Activated naive CD8-positive, alpha-beta T cell treated with anti-CD3 and anti-CD28 coated beads, Interleukin-2, amount 10 ng/mL, durations not matched to agents 7 days and 5 days (primary cell): ENCODE data around the gene KIF26B. TPM values are rescaled to one million over a fixed set of nuclear protein-coding genes. Genes with fewer than 3 reads are reported as not detected.
A peak's percentile ranks its signal among the peaks of the same experiment; 100 is the strongest.

Experiments used
- ATAC-seq: fragments of 150-1000 bp; cut with Tn5 transposase; one replicate; pipeline ENCODE4 v1.10.0; 2021; ENCODE audit warnings: low read depth, moderate library complexity
- POLR2A ChIA-PET: fragments of 350-600 bp; sonication (Branson Sonifier 250); formaldehyde crosslinking; loops from one replicate; lab custom pipeline; 2021; ENCODE audit warnings: antibody characterized with exemption; lab: Charles Lee
- DNase-seq: peaks from one replicate; pipeline ENCODE4 v3.0.0; 2021
- H3K27ac Mint-ChIP-seq: one replicate; pipeline ENCODE4 v1.8.0; 2022; ENCODE audit warnings: mild to moderate bottlenecking, mixed read lengths
- H3K27me3 Mint-ChIP-seq: one replicate; pipeline ENCODE4 v1.8.0; 2022; ENCODE audit warnings: mild to moderate bottlenecking, moderate library complexity, mixed read lengths
- H3K36me3 Mint-ChIP-seq: one replicate; pipeline ENCODE4 v1.8.0; 2021; ENCODE audit warnings: mild to moderate bottlenecking, mixed read lengths
- H3K4me1 Mint-ChIP-seq: one replicate; pipeline ENCODE4 v1.8.0; 2021; ENCODE audit warnings: mixed read lengths
- H3K4me3 Mint-ChIP-seq: one replicate; pipeline ENCODE4 v1.8.0; 2022; ENCODE audit warnings: mild to moderate bottlenecking, moderate library complexity, mixed read lengths
- H3K9me3 Mint-ChIP-seq: one replicate; pipeline ENCODE4 v1.8.0; 2021; ENCODE audit warnings: mixed read lengths
- total RNA-seq, 2 experiments: library from RNA; stranded (reverse); gene quantifications; one replicate each; pipeline ENCODE4 v1.2.3, GENCODE V29; 2021

KIF26B gene
- total RNA-seq, 2 experiments from 2014 or later: 0.14 TPM; not detected in 1

DNA sequence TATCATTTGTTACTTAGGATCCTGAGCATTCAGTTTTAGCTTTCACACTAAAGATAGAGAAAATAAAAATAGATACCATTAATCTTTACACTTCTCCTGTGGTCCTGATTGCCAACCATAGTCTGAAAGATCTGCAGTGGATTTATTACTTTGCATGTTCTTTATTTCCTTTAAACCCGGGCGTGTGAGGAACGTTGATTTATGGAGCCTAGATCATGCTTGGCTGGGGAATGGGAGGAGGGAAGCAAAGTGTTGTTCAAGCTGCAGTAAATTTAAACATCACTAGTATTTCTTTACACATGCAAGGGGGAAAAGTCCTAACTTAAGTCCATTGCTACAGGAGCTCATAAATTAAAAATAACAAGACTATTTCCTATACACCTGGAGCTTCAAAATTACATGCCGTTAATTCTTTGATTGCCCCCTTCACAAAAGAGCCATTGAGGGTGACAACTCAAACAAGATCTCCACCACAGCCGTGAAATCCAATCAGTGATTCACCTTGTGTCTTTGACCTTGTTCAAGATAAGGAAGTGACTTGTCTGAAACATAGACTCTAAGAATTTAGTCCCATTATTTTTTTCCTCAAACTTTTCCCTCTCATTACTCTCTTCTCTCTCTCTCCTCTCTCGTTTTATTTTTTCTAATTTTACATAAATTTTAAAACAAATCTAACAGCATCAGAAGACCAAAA is 282.7 kb downstream of the KIF26B start:
- no peaks in the 10 kb centered on the region for H3K36me3 Mint-ChIP-seq
- DNase-seq (no peak), ATAC-seq (no peak)
- no peak overlapping the region for H3K4me3 Mint-ChIP-seq
- no peak overlapping the region for H3K27ac Mint-ChIP-seq
- H3K4me1 Mint-ChIP-seq: peaks cover 8% of the 10 kb centered on the region
- POLR2A ChIA-PET: no interaction called here
- H3K9me3 Mint-ChIP-seq: no peaks in the 10 kb centered on the region
- peaks cover 16% of the 10 kb centered on the region for H3K27me3 Mint-ChIP-seq

DNA sequence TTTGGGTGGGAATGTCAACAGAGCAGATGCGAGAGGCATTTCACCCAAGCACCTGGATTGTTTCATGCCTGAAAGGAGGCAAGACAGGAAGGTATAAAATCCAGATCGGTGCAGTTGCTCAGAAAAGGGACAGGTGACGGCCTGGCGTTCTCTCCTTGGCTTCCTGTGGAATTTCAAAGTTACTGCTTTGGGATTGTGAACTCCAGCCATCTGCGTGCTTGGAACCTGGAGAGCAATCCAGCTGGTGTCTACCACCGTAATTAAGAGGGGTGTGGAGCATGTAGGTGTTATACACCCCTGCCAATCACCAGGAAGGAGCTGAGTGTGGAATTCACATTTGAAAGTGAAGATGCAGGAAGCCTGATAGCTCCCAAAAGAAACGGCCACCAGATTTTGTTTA is 286.1 kb downstream of the KIF26B start:
- no peak for ATAC-seq
- POLR2A ChIA-PET: no interaction called here
- DNase-seq: no peak
- H3K4me3 Mint-ChIP-seq: no peak overlapping the region
- H3K36me3 Mint-ChIP-seq: no peaks in the 10 kb centered on the region
- no peak overlapping the region for H3K27ac Mint-ChIP-seq
- H3K27me3 Mint-ChIP-seq: peaks cover 10% of the 10 kb centered on the region
- H3K9me3 Mint-ChIP-seq: no peaks in the 10 kb centered on the region
- peaks cover 8% of the 10 kb centered on the region for H3K4me1 Mint-ChIP-seq

DNA sequence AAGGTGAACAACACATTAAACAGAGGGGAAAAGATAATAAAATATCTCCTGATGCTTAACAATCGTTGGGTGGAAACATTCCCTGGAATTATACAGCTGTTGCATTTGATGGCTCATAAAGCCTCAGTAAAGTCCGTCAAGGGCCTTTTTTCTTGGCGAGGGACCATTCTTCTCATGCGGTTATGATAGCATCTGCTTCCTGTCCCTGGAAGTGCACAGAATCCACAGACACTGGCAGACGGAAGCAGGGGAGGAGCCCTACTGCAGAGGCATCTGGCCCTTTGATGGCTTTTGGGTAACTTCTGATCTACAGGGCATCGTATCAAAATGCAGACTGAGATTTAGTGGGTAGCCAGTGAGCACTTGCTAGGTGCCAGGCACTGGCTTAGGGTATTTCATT is 286.9 kb downstream of the KIF26B start:
- POLR2A ChIA-PET: no interaction called here
- Mint-ChIP-seq H3K27me3 (peaks cover 8% of the 10 kb centered on the region), H3K4me3 (no peak overlapping the region), H3K36me3 (no peaks in the 10 kb centered on the region), H3K9me3 (no peaks in the 10 kb centered on the region), H3K27ac (no peak overlapping the region), H3K4me1 (peaks cover 8% of the 10 kb centered on the region)
- DNase-seq (no peak), ATAC-seq (peak; percentile 45)

DNA sequence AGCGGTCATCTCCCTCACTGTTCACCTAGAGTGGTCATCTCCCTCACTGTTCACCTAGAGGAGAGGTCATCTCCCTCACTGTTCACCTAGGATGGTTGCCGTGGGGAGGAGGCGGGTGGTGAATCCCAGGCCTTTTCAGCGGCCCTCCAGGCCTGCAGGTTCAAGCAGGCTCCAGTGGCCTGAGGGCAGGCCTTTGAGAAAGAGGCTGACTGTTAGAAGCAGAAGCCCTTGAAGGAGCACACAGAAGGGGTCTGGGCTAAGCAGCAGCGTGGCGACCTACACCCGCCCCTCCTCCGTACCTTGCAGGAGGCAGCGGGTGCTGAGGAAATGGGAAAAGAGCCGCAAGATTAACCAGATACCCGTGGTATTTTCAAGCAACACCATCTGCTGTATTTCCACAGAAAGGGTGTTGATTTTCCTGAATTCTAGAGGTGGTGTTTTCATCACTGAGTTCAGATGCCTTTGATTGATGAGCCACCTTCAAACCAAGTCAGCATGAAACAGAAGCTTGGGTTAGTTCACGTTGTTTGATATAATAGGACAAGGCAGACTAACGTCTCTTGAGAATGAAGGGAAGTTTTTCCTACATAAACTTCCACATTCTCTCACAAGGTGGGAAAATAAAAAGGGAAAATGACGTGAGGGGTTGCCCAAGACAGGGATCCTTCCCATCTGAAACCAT is 289.5 kb downstream of the KIF26B start:
- no peak overlapping the region for H3K4me3 Mint-ChIP-seq
- H3K27me3 Mint-ChIP-seq: peaks cover 3% of the 10 kb centered on the region
- no peaks in the 10 kb centered on the region for H3K9me3 Mint-ChIP-seq
- ATAC-seq (no peak), DNase-seq (no peak)
- peaks cover 8% of the 10 kb centered on the region for H3K4me1 Mint-ChIP-seq
- H3K27ac Mint-ChIP-seq: no peak overlapping the region
- POLR2A ChIA-PET: no interaction called here
- no peaks in the 10 kb centered on the region for H3K36me3 Mint-ChIP-seq

DNA sequence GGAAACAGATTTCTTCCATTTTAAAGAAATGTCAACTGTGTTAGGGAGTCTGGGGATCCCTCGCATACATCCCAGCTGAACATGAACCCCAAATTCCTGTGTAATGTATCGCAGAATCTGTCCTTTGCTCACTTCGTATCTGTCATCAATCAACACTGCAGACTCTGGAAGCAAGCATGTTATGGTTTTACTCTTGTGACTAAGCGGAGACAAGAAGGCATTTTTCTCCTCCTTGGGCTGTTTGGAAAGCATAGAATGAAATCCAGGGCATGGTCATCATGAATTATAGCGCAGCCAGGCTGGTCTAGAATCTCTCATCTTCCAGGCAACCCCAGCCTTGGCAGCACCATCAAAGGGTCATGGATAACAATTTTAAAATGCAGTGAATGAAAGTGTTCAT is 290.2 kb downstream of the KIF26B start:
- POLR2A ChIA-PET: no interaction called here
- Mint-ChIP-seq H3K9me3 (no peaks in the 10 kb centered on the region), H3K27ac (no peak overlapping the region), H3K27me3 (no peaks in the 10 kb centered on the region), H3K36me3 (no peaks in the 10 kb centered on the region), H3K4me1 (peaks cover 8% of the 10 kb centered on the region), H3K4me3 (no peak overlapping the region)
- ATAC-seq: no peak
- DNase-seq: no peak

DNA sequence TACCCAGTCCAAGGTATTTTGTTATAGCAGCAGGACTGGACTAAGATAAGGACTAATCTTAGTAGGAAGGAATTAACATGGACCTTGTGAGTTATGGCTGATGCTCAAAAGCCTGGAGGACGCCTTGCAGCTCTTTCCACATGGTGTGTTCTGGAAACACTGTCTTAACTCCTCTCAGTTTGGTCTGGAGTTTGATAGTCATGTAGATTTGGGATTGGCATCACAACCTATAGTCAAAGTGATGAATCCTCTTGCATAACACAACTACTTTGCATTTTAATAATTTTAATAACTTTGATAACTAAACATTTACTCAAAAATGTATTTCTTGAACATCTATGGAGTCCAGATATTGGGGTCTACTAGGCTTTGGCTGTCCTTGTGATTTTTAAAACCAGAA is 293.7 kb downstream of the KIF26B start:
- no peak overlapping the region for H3K4me3 Mint-ChIP-seq
- H3K27ac Mint-ChIP-seq: no peak overlapping the region
- H3K4me1 Mint-ChIP-seq: no peaks in the 10 kb centered on the region
- POLR2A ChIA-PET: no interaction called here
- no peak for DNase-seq
- H3K27me3 Mint-ChIP-seq: no peaks in the 10 kb centered on the region
- no peak for ATAC-seq
- H3K36me3 Mint-ChIP-seq: no peaks in the 10 kb centered on the region
- H3K9me3 Mint-ChIP-seq: no peaks in the 10 kb centered on the region

DNA sequence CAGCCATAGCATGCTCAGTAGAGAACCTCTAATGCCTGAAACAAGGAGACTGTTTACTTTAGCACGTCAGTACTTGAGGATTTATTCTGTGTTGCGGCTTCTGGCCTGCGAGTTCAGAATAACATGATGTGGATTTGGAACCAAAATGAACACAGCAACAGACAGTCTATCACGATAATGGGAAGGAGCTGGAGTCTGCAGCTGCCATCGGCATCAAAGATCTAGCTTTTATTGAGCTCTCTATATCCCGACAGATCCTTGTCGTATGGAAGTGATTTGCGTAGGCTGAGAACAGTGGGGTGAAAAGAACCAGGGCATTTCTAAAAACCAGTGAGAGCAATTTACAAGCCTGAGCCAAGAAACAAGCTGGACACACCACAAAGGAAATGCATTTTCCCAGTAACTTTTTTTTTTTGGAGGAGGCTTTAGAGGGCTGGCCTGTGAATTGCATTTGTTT is 294.2 kb downstream of the KIF26B start:
- no peaks in the 10 kb centered on the region for H3K4me1 Mint-ChIP-seq
- POLR2A ChIA-PET: no interaction called here
- H3K9me3 Mint-ChIP-seq: no peaks in the 10 kb centered on the region
- no peak for ATAC-seq
- H3K27me3 Mint-ChIP-seq: no peaks in the 10 kb centered on the region
- no peak overlapping the region for H3K27ac Mint-ChIP-seq
- no peak for DNase-seq
- no peak overlapping the region for H3K4me3 Mint-ChIP-seq
- H3K36me3 Mint-ChIP-seq: no peaks in the 10 kb centered on the region

DNA sequence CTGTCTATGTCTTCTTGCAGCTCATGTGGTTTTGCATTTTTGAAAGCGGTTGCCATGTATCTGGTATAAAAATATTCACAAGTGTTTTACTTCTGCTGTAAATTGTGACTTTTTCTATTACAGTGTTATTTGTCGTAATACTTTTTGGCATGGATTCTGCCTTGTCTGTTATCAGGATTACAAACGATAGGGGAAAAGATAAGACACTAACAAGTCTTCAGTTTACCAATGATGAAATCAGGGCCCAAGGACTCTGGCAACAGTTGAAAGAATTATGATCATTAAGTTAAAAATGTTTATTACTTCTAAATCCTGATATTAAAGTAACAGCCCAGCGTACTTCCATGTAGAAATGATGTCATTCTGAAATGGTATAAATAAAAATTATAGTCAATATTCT is 298.8 kb downstream of the KIF26B start:
- no peaks in the 10 kb centered on the region for H3K9me3 Mint-ChIP-seq
- H3K36me3 Mint-ChIP-seq: no peaks in the 10 kb centered on the region
- POLR2A ChIA-PET: no interaction called here
- H3K27ac Mint-ChIP-seq: no peak overlapping the region
- DNase-seq: no peak
- H3K27me3 Mint-ChIP-seq: no peaks in the 10 kb centered on the region
- no peak for ATAC-seq
- no peaks in the 10 kb centered on the region for H3K4me1 Mint-ChIP-seq
- H3K4me3 Mint-ChIP-seq: no peak overlapping the region

DNA sequence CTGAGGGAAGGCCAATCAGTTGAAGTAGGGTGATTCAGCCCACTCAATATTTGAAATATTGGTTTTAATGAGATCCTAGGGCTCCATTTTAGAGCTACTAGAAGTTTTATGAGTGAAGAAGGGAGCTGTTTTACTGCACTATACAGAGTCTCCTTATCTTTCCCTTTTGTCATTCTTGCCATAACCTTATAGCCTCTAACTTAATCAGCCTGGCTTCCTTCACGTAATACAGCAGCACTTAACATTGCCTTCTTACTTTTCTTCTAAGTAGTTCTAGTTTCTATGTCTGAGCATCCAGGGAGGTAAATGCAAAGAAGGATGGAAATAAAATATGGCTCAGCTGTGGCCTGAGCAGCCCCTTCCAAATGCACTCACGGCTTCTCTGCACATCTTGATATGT is 299.3 kb downstream of the KIF26B start:
- POLR2A ChIA-PET: no interaction called here
- DNase-seq (no peak), ATAC-seq (no peak)
- Mint-ChIP-seq H3K9me3 (no peaks in the 10 kb centered on the region), H3K4me1 (no peaks in the 10 kb centered on the region), H3K36me3 (no peaks in the 10 kb centered on the region), H3K4me3 (no peak overlapping the region), H3K27me3 (no peaks in the 10 kb centered on the region), H3K27ac (no peak overlapping the region)

DNA sequence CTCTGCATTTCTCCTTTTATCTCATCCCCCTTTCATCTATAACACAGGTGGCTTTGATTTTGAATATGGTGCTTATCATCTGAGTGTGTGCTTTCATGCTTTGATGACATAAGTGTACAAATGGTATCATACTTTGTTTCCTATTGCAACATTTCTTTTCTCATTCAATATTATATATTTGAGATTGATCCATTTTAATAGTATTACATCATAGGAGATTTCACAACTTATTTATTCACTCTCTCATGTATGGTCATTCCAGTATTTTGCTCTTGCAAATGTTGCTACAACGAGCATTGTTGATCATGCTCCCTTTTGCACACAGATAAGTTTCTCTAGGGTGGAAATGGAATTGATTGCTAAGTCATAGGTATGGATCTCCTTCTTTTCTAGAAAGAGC is 302.8 kb downstream of the KIF26B start:
- POLR2A ChIA-PET: no interaction called here
- Mint-ChIP-seq H3K36me3 (no peaks in the 10 kb centered on the region), H3K27ac (no peak overlapping the region), H3K4me3 (no peak overlapping the region), H3K9me3 (no peaks in the 10 kb centered on the region), H3K27me3 (peaks cover 5% of the 10 kb centered on the region), H3K4me1 (no peaks in the 10 kb centered on the region)
- no peak for DNase-seq
- no peak for ATAC-seq

DNA sequence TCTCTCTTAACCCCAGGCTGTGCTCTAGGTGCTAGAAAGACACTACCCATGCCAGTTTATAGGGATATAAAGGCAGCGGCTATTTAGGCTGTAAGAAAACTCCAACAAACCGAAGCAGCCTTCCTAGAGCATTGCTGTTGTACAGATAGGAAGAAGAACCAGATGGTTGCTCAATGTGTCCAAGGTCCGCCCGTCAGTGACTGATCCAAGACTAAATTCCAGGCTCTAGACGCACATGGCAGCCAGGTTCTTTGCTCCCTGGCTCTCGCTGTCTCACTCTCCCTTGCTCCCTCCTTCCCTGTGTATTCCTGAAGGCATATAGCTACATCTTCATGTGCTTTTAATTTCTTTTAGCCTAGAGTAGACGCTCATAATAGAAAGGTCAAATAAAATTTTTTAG is 303.4 kb downstream of the KIF26B start:
- no peaks in the 10 kb centered on the region for H3K4me1 Mint-ChIP-seq
- H3K27me3 Mint-ChIP-seq: peaks cover 7% of the 10 kb centered on the region
- DNase-seq (no peak), ATAC-seq (no peak)
- H3K4me3 Mint-ChIP-seq: no peak overlapping the region
- no peak overlapping the region for H3K27ac Mint-ChIP-seq
- POLR2A ChIA-PET: no interaction called here
- no peaks in the 10 kb centered on the region for H3K9me3 Mint-ChIP-seq
- H3K36me3 Mint-ChIP-seq: no peaks in the 10 kb centered on the region

DNA sequence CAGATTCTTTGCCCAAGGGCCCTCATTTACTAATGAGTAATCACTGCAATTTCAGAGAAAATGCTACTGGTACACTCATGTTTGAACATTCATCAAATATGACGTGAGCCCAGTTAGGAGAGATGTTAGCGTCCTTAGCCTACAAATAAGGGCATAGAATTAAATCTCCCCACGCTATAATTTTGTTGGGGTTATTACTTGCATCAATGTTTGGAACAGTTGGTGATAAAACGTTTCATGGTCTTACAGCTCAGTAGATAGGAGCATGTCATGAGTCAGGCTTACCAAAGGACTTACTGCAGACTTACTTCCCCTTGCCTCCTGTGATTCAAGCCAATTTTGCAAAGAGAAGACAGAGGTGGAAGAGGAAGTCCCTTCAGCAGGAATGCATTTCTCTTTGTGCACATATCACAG is 304.0 kb downstream of the KIF26B start:
- no peaks in the 10 kb centered on the region for H3K9me3 Mint-ChIP-seq
- H3K36me3 Mint-ChIP-seq: no peaks in the 10 kb centered on the region
- H3K4me1 Mint-ChIP-seq: no peaks in the 10 kb centered on the region
- no peak for DNase-seq
- POLR2A ChIA-PET: no interaction called here
- H3K27me3 Mint-ChIP-seq: peaks cover 7% of the 10 kb centered on the region
- no peak for ATAC-seq
- H3K27ac Mint-ChIP-seq: no peak overlapping the region
- no peak overlapping the region for H3K4me3 Mint-ChIP-seq

DNA sequence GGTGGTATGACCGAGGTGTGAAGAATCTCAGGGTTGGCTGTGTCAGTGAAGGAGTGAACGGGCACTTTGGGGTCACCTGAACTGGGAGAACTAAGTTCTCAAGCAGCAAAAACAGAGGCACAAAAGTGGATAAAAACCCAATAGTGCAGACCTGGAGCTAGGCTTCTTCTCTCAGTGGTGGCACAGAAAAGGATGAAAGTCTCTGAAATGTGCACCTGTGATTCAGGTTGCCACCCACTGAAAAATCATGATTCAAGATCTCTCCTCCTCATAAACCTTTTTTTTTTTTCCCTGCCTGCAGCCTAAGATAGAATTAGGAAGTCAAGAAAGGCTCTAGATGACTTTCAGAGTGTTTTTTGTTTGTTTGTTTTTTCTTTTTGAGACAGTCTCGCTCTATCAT is 304.8 kb downstream of the KIF26B start:
- ATAC-seq (no peak), DNase-seq (no peak)
- Mint-ChIP-seq H3K9me3 (peaks cover 4% of the 10 kb centered on the region), H3K4me3 (no peak overlapping the region), H3K36me3 (no peaks in the 10 kb centered on the region), H3K27ac (no peak overlapping the region), H3K4me1 (no peaks in the 10 kb centered on the region), H3K27me3 (peaks cover 7% of the 10 kb centered on the region)
- POLR2A ChIA-PET: no interaction called here

DNA sequence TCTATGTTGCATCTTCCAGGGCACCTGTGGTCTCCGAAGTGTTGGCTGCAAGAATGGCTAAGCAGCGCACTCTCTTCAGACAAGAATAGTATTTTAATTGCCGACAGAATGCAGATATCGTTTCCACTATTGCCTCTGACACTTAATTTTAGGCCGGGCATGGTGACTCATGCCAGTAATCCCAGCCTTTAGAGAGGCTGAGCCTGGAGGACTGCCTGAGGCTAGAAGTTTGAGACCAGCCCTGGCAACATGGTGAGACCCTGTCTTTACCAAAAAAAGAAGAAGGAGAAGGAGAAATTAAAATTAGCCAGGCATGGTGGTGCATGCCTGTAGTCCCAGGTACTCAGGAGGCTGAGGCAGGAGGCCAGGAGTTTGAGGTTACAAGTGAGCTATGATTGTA is 306.9 kb downstream of the KIF26B start:
- POLR2A ChIA-PET: no interaction called here
- H3K27ac Mint-ChIP-seq: no peak overlapping the region
- H3K4me3 Mint-ChIP-seq: no peak overlapping the region
- H3K36me3 Mint-ChIP-seq: no peaks in the 10 kb centered on the region
- H3K9me3 Mint-ChIP-seq: peaks cover 4% of the 10 kb centered on the region
- ATAC-seq: no peak
- no peaks in the 10 kb centered on the region for H3K4me1 Mint-ChIP-seq
- H3K27me3 Mint-ChIP-seq: peaks cover 7% of the 10 kb centered on the region
- no peak for DNase-seq
